CD4-positive, alpha-beta T cell treated with Interleukin-17A for 4 hours (primary cell): Measurements from ENCODE around the gene RNU6-1.

Source experiments
- DNase-seq: peaks from one replicate; pipeline ENCODE4 v3.0.0-alpha.2; 2020; ENCODE audit warnings: mixed read lengths

Gene RNU6-1

DNA sequence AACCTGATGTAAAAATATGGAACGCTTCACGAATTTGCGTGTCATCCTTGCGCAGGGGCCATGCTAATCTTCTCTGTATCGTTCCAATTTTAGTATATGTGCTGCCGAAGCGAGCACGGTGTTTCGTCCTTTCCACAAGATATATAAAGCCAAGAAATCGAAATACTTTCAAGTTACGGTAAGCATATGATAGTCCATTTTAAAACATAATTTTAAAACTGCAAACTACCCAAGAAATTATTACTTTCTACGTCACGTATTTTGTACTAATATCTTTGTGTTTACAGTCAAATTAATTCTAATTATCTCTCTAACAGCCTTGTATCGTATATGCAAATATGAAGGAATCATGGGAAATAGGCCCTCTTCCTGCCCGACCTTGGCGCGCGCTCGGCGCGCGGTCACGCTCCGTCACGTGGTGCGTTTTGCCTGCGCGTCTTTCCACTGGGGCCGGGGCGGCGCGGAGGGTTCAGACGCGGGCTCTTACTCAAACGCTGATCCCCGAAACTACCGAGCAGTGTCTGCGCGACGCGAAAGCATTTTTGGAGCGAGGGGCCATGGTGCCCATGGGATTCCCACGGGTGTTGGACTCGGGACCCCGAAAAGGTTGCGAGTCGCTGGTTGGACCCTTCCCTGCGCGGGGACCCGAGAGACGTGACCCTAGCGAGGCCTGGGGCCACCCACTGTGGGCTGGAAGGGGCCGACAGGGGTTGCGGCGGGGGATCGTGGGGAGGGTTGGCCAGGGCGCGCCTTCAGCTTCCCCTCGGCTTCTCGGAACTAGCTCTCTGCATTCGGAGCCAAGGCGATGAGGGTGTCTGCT lies at the start of gene RNU6-1:
Gene RNU6-1, minus strand, starts transcription at position 117 of the 820 bp plus-strand sequence.
- DNase-seq: peak; percentile 96

DNA sequence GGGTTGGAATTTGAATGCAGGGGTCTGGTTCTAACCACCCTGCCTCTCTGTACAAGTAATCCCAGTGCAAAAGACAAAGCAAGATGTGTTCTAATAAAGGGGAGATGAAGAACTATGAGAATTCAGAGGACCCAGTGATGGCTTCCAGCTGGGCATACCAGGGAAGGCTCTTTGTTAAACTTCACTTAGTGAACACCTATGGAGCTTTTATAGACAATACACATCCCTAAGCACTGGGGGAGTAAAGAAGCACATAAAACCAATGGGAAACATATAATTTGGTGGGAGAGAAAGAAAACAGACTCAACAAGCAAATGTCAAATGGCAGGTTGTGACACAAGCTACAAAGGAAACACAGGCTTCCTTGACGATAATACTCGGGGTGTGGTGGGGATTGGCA lies 47.9 kb upstream of the RNU6-1 start:
- no peak for DNase-seq

DNA sequence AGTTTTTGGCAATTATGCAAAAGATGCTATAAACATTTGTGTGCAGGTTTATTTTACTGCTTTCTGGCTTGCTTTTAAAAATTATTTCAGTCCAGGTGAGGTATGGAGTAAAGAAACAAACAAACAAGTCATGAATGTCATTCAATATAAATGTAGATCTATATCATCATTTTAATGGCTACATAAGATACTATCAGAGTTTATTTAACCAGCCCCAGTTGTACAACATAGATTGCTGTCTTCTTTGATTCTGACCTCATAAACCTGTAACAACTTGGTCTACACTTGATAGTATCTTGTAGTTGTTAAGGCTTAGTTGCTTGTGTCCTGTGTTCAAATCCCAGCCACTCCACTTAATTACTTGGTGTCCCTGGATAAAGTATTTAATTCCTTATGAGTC lies 46.0 kb upstream of the RNU6-1 start:
- no peak for DNase-seq

DNA sequence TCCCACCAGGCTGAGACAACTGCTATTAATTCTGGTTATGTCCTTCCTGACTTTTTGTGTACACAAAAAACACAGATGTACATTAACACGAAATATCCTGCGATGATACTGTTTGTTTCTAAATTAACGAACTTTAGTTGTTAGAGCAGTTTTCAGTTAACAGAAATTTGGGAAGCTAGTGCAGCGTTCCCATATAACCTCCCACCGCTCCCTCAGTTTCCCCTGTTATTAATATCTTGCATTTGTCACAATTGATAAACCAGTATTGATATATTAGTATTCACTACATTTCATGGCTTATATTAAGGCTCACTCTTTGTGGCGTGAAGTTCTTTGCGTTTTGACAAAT lies 45.3 kb upstream of the RNU6-1 start:
- no peak for DNase-seq

DNA sequence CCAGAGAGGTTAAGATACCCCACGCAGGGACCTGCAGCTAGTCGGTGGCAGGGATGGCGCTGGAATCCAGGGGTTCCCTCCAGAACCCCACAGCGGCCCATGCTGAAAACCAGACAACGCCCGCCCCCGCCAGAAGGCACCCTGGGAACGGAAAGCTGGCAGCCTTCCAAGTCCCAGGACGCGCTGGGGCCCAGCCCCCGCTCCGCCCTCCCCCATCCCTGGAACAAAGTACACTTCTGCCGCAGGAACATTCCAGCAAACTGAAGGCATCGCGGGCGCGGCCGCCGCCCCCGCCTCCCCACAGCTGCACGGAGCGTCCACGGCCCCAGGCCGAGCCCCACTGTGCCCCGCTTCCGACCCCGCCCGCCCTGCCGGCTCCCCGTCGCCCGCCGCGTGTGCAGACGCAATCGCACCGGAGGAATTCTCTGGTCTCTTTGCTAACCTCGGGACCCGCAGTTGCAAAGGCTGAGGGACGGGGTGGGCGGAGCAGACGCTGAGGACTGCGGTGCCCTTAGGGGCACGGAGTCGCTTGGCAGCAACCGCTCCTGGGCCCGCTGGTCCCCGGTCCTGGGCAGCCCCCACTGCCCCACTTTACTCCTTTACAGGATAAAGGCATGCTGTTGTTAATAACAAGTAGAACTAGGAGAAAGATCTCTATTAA lies 44.8 kb upstream of the RNU6-1 start:
- peak; percentile 59 for DNase-seq

DNA sequence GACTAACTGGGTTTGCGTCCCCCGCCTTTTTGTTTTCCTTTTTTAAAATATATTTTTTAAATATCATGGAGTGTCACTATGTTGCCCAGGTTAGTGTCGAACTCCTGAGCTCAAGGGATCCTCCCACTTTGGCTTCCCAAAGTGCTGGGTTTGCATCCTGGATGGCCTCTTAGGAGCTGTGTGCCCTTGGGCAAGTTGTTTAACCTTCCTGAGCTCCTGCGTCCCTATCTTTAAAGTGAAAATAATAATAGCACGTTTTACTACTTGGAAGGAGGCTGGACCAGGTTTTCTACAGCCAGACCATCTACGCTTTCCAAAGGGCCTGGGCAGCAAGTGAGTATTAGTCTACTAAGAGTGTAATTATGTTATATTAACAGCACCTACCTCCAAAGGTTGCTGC lies 44.2 kb upstream of the RNU6-1 start:
- DNase-seq: no peak

DNA sequence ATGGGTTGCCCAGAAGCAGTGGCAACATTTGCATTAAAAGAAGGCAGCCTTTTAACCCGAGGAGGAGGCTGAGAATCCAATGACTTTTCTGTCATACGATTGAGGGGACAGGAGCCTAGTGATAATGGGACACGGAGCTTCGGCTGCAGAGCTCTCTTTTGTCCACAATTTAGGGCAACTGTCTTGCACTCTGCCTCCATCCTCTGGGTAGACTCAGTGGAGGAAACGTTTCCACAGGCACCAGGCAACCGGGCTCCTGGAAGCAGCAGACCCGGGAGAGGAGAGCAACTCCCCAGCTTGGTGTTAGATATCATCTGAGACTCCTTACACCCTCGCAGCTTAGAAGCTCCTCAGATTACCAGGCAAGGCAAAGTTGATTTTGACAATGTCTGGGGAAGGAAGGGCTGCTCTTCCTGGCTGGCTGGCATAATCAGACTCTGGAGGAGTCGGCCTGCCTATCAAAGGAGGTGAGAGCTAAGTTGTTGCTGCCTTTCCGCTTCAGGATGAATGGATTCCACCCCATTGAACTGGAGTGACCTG lies 43.5 kb upstream of the RNU6-1 start:
- no peak for DNase-seq

DNA sequence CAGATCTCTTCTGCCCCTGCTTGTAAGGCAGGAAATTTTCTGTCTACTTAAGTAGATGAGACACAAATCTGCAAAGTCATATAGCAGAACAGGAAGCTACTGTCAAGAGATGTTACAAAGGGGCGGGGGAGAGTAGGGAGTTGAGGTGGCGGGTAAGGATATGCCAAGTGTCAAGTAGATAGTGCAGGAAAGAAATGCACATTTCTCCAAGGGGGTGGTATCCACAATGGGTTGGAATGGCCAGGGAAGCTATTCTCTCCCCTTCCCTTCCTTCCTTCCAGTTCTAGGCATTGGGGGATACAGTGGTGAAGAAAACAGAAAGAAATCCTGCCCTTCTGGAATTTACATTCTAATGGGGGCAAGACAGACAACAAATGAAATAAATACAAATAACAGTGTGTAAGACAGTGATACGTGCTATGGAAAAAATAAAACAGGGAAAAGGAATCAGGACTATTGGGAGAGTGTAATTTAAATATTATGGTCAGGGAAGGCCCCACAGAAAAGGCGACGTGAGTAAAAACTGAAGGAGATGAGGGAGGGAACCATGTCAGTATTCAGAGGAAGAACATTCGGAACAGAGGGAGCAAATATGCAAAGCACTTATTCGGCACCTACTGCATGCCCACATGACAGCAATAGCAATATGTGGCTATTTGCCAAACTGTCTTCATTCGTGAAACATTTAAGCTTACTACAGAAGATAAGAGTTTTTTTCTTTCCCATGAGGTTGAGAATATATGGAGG lies 42.8 kb upstream of the RNU6-1 start:
- DNase-seq: peak; percentile 19

DNA sequence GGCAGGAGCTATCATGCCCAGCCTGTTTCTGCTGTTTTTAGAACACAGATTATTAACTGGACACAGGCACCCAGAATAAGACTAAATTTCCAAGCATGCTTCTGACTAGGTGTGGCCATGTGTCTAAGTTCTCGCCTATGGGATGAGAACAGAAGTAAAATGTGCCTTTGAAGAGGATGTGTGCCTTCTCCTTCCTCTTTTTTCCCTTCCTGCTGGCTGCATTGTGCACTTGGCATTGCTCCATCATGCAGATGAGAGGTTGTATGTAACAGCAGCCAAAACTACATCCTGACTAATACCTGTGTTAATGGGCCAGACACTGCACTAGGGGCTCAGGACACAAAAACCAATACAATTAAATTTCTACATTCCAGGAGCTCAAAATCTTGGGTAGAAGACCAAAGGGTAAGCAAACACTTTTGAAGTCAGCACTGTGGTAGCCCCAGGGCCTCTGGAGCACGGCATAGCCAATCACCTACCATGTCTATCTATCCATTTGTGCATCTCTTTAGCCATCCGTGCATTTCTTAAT lies 40.9 kb upstream of the RNU6-1 start:
- DNase-seq: no peak

DNA sequence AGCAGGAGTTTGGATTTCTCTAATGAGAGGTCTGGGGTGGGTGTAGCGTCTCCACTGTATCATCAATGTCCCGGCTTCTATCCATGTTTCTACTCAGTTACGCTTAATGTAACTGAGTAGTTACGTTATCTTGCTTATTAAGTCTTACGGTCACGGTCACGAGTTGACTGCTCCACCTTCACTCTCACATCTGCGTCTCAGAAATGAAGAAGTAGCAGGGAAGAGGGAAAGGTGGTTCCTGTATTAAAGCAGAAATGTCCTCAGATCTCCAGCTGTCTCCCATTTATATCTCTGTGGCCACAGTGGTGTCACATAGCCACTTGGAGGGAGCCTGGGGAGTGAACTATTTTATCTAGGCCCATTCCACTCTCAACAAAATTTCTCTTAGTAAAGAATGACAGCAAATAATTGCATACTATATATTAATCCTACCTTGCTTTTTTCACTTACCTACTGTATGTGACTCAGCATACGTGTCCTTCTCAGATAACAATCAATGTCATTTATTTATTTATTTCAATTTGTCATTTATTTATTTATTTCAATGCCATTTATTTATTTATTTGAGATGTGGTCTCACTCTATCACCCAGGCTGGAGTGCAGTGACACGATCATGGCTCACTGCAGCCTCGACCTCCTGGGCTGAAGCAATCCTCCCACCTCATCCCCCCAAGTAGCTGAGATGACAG lies 39.7 kb upstream of the RNU6-1 start:
- DNase-seq: no peak

DNA sequence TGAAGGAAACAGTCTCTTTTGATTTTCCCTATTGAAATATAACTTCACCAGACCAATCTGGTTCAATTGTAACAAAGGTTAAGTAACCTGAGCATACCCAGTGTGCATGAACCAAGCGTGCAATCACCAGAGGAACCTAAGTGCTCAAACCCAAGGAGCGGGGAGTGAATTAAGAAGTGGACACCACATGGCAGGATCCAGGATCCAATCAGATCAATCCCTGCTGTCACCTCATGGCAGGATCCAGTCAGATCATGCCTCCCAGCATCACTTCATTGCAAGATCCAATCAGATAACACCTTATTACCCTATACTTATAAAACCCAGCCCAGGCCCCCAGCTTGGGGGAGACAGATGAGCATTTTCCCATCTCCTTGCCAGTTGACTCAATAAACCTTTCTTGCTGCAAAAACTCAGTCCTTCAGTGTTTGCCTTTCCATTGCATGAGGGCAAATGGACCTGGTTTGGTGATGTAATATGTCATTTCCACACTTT lies 38.9 kb upstream of the RNU6-1 start:
- no peak for DNase-seq

DNA sequence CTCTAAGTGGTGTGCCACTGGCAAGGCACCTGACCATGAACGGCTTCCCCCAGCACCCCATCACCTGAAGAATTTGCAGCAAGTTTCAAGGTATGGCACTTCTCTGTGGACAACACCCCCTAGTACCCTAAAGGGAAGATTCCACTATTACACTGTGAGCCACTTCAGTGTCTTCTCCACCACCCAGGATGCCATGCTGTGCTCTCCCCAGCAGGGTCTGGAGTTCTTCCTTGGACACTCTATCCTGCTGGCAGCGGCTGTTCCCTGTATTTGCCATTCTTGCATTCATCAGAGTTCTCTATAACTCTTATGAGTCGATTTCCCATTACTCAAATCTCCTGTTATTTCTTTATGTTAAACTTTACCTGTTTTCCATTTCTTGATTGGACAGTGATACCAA lies 33.9 kb upstream of the RNU6-1 start:
- no peak for DNase-seq

DNA sequence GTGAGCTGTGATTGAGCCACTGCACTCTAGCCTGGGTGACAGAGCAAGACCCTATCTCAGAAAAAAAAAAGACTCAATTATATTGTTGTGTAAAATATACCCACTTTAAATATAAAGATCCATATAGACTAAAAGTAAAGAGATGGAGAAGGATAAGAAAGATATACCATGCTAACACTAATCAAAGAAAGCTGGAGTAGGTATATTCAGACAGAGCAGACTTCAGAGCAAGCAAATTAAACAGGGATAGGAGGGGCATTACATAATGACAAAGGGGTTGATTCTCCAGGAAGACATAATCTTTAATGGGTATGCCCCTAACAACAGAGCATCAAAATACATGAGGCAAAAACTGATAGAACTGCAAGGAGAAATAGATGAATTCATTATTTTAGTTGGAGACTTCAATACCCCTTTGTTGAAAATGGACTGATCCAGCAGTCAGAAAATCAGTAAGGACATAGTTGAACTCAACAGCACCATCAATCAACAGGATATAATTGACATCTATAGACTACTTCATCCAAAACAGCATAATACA lies 31.1 kb upstream of the RNU6-1 start:
- DNase-seq: no peak

DNA sequence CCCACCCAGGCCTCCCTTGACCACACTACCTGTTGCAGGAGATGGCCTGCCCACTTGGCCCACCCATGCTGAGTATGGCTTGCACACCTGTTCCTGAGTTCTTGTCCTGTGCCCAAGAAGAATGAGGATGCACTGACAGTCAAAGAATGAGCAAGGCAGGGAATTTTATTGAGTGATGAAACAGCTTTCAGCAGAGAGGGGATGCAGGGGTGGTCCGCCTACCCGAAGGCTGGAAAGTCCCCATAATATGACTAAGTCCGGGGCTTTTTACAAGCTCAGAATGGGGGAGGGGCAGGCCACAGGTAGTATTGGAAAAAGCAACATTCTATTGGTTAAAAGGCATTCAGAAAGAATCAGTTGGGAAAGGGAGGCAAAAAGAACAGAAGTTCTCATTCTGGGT lies 29.9 kb upstream of the RNU6-1 start:
- no peak for DNase-seq

DNA sequence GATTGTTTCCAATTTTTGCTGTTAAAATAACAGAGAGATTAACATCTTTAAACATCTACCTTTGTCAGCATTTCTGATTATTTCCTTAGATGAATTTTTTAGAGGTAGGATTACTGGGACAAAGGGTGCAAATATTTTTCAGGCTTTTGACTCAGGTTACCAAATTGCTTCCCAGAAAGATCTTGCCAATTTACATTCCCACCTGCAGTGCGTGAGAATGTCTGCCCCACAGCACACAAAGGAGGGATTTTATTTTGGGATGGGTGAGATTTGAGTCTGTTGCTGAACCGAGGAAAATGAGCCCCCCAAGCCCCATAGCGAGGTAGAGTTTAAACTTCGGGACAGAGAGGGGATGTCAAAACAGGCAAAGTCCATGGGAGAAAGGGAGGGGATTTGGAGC lies 25.9 kb upstream of the RNU6-1 start:
- DNase-seq: no peak

DNA sequence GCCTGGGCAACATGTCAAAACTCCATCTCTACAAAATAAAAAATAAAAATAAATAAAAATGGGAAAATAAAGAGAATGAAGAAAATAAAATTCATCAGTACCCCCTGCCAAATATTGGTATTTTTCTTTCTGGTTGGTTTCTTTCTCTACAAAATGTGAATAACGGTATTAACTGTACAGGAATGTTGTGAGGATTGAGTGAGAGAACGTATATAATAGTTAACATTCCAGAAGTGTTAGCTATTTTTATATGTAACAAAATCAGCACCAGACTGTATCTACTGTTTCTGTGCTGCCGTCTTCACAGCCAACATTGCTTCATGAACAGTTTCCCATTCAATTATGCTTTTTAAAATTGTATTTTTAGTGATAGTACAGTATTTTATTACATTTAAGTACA lies 25.5 kb upstream of the RNU6-1 start:
- no peak for DNase-seq

DNA sequence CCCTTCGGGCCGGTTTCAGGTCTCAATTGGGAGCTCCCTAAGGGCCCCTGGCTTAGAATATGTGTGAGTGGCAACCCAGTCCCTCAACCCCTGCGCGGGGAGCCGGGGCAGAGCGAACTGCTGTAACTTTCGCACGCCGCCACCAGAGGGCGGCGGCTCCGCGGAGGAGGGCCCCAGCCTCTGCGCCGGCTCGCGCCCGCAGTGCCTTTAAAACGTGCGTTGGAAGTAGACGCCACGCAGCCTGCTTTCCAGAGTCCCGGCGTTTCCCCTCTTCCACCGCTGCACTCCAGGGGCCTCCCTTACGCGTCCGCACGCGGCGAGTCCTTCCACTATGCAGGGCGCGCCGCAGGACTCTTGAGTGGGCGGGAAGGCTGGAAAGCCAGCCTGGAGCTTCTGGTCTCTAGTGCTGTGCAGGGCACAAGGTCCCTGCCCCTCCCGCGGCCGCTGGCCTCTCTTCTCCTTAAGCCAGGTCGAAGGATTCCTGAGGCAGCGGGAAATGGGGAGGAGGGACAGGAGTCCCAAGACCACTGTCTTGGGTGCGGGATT lies 23.7 kb upstream of the RNU6-1 start:
- DNase-seq: peak; percentile 78

DNA sequence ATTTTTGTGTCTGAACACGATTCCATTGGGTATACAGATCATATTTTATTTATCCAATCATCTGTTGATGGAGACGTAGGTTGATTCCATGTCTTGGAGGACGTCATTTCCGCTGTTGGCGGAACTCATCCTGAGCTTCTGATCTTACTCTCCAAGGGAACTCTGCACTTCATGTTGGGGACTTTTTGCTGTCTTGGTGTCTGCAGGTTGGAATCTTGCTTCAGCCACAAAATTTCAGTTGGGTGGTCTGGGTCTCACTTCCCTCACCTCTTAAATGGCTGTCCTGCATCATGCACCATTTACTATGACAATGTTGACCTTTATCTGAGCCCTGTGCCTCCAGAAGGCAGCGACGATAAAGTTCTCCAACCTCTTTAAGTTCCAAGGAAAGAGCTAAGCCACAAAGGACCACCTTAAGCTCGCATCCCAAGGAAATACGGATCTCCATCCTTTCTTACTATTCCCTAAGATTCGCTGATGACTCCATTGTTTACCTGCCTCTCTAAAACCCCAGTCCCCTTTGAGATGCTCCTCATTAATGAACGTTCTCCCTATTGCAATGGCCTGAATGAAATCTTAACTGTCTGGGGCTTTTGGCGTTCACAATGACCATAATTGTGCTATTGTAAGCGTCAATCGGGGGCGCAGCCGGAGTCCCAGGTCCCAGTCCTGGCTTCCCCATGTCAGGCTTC lies 23.1 kb upstream of the RNU6-1 start:
- no peak for DNase-seq

DNA sequence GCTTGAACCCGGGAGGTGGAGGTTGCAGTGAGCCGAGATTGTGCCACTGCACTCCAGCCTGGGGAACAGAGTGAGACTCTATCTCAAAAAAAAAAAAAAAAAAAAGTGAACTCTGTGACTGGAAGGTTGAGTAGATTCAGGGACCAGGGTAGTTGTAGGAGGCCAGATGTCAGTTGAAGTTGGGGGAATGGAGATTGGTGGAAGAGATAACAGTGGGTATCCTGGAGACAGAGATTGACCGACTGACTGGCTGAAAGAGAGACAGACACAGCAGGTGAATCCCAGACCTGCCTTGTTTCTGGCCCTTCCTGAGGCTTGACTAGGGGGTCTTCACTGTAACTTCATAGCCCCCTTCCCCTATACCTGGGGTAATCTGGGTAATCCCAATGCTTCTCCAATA lies 22.1 kb upstream of the RNU6-1 start:
- no peak for DNase-seq

DNA sequence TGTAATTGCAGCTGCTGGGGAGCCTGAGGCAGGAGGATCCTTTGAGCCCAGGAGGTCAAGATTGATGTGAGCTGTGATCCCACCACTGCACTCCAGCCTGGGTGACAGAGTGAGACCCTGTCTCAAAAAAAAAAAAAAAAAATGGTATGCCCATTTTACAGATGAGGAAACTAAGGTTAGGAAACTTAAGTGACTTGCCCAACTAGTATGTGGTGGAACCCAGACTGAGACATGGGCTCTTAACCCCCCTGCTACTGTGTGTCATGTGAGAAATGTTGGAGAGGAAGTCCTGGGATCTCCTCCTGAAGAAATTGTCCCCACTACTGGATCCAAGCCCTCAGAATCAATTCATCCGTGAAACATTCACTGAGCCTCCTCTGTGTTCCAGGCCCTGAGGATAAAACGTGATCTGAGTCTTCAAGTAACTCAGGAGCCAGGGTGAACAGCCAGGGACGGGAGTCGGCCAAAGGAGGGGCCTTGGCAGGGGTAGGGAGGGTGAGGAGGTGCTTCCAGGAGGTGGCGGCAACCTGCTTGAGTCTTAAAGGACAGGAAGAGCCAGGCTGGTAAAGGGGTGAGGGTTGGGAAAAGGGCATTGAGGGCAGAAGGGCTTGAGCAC lies 19.6 kb upstream of the RNU6-1 start:
- DNase-seq: no peak

DNA sequence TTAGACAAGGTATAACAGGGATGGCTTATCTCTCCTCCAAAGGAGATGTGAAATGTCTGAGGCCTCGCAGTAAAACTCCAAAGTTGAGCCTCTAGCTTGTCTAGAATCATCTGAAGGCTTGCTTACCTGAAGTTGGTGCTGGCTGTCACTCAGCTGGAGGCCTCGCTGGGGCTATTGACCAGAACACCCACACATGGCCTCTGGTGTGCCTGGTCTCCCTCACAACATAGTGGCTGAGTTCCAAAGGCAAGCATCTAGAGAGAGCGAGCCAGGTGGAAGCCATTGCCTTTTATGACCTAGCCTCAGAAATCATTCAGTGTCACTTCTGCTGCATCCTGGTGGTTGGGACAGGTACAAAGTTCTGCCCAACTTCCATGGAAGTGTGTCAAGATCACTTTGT lies 17.4 kb upstream of the RNU6-1 start:
- DNase-seq: no peak
